HFFc6 (cell line): Measurements from ENCODE around the gene PTPRR. TPM values are rescaled to one million over a fixed set of nuclear protein-coding genes. Genes with fewer than 3 reads are reported as not detected.

ENCODE experiments used
- DNase-seq: peaks from one replicate; pipeline ENCODE4 v3.0.0-alpha.2; 2018
- H3K27ac Mint-ChIP-seq: 2 replicates; pipeline ENCODE4 v1.8.0; 2020; ENCODE audit warnings: mild to moderate bottlenecking, mixed read lengths
- H3K27me3 Mint-ChIP-seq: 2 replicates; pipeline ENCODE4 v1.8.0; 2021; ENCODE audit warnings: mild to moderate bottlenecking, moderate library complexity, mixed read lengths; ENCODE audit not compliant: insufficient read depth
- H3K36me3 Mint-ChIP-seq: 2 replicates; pipeline ENCODE4 v1.8.0; 2021; ENCODE audit warnings: low read depth, mixed read lengths
- H3K4me1 Mint-ChIP-seq: 2 replicates; pipeline ENCODE4 v1.8.0; 2020; ENCODE audit warnings: low read depth, mixed read lengths
- H3K4me3 Mint-ChIP-seq: 2 replicates; pipeline ENCODE4 v1.8.0; 2020; ENCODE audit warnings: mild to moderate bottlenecking, moderate library complexity, mixed read lengths
- H3K9me3 Mint-ChIP-seq: 2 replicates; pipeline ENCODE4 v1.8.0; 2020; ENCODE audit warnings: mild to moderate bottlenecking, mixed read lengths
- total RNA-seq, 6 experiments: library from RNA; stranded (reverse); fragmentation: NEBNext Ultra II Directional; extraction: Animal tissue kit (Norgen Biotek cat#: 25700); gene quantifications; 2 replicates in 1 of 6; 3 replicates in 5 of 6; pipeline ENCODE4 v1.2.3, GENCODE V29; 2021
- TF ChIP-seq, protein P1 (sequence below): fragments of 200-600 bp; sonication (generic); IDR thresholded peaks from 2 replicates; pipeline ENCODE4 v1.5.0; 2021; ENCODE audit warnings: antibody characterized with exemption, mild to moderate bottlenecking

Gene PTPRR
- total RNA-seq, 6 experiments from 2014 or later: 0.40 to 1.1 (median 0.48) TPM

DNA sequence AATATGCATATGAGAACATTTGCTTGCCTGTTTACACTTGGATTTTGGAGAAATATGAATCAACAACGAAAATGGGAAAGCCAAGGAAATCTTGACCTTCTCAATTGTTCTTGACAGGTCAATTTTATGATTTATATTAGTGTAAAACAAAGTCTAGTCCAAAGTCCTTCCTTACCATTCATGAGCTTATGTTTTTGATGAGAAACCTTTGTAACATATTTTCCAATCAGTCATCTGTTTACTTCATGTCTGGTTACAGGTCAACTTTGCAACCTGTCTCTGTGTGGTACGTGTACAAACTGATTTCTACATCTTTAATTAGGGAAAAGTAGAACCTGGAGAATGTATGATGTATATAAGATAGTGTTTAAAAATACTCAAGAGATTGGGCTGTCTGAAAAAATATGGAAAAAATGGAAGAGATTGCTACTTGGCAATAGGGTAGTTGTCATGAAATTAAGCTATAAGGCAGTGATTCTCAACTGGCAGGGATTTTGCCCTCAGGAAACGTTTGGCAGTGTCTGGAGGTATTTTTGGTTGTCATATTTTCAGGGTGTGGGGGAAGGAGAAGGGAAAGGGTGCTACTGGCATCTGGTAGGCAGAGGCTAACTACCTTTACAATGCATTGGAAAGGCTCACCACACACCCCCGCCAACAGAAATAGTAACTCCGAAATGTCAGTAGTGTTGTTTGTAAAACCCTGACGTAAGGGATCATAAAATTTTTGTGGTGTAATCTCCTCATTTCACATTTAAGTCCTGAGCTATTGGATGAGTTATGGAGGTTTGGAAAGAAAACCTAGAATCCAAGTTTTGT is 172.9 kb downstream of the PTPRR start:
- Mint-ChIP-seq H3K36me3 (no peaks in the 10 kb centered on the region), H3K27ac (no peak overlapping the region)

DNA sequence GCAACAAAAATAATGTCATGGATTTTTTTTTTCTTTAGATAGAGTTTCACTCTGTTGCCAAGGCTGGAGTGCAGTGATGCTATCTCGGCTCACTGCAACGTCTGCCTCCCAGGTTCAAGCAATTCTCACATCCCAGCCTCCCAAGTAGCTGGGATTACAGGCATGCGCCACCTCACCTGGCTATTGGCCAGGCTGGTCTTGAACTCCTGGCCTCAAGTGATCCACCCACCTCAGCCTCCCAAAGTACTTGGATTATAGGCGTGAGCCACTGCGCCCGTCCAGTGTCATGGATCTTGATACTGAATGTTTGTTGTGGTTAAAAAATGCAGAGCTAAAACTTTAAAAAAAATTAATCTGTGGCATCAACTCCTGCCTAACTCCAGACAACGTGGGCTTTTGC is 175.5 kb downstream of the PTPRR start:
- TF ChIP-seq, protein P1, sequence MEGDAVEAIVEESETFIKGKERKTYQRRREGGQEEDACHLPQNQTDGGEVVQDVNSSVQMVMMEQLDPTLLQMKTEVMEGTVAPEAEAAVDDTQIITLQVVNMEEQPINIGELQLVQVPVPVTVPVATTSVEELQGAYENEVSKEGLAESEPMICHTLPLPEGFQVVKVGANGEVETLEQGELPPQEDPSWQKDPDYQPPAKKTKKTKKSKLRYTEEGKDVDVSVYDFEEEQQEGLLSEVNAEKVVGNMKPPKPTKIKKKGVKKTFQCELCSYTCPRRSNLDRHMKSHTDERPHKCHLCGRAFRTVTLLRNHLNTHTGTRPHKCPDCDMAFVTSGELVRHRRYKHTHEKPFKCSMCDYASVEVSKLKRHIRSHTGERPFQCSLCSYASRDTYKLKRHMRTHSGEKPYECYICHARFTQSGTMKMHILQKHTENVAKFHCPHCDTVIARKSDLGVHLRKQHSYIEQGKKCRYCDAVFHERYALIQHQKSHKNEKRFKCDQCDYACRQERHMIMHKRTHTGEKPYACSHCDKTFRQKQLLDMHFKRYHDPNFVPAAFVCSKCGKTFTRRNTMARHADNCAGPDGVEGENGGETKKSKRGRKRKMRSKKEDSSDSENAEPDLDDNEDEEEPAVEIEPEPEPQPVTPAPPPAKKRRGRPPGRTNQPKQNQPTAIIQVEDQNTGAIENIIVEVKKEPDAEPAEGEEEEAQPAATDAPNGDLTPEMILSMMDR: no peak
- H3K9me3 Mint-ChIP-seq: no peaks in the 10 kb centered on the region
- no peaks in the 10 kb centered on the region for H3K36me3 Mint-ChIP-seq

More for the DNA sequence above, 172.9 kb downstream of the PTPRR start:
- no peak for DNase-seq
- TF ChIP-seq, protein P1: no peak
- no peaks in the 10 kb centered on the region for H3K9me3 Mint-ChIP-seq
- peaks cover 10% of the 10 kb centered on the region for H3K27me3 Mint-ChIP-seq
- no peak overlapping the region for H3K4me3 Mint-ChIP-seq
- H3K4me1 Mint-ChIP-seq: no peaks in the 10 kb centered on the region

DNA sequence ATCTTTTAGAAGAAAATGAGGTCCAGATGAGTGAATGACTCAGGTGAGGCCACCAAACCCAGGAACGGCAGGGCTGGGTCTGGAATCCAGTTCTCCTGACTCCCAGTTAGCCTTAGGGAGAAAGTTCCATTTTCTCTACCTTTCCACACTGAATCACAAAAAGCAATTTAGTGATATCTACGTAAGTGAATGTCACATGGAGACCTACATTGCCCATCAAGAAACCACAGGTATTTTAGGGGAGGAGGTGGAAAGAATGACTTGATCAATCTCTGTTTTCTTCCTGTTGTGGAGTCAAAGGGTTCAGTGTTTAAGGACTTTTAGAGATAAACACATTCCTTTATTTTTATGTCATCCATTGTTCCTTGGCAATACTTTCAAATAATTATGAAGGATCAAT is 176.4 kb downstream of the PTPRR start:
- TF ChIP-seq, protein P1: no peak
- Mint-ChIP-seq H3K36me3 (no peaks in the 10 kb centered on the region), H3K9me3 (no peaks in the 10 kb centered on the region), H3K4me3 (no peak overlapping the region), H3K27me3 (peaks cover 22% of the 10 kb centered on the region), H3K4me1 (no peaks in the 10 kb centered on the region), H3K27ac (no peak overlapping the region)
- DNase-seq: no peak

More for the DNA sequence above, 175.5 kb downstream of the PTPRR start:
- no peaks in the 10 kb centered on the region for H3K4me1 Mint-ChIP-seq
- H3K27ac Mint-ChIP-seq: no peak overlapping the region
- H3K27me3 Mint-ChIP-seq: peaks cover 18% of the 10 kb centered on the region
- no peak overlapping the region for H3K4me3 Mint-ChIP-seq
- DNase-seq: no peak

DNA sequence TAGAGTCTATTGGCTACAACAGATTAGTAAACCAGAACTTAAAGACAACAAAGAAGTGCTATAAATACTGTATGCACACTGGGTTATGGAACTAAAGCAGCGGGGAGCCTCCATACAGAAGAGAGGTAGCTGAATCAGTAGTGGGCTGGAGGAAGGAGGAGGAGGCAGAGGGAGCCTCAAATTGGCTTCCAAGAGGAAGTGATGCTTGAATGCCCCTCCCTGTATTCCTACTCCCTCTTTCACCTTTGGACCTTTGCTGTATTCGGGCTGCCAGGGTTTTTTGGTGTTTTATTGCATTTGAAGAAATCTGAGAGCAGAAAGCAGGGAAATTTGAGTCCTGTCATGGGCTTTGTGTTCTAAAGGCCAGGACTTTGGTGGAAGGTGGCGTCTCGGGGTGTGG is 179.3 kb downstream of the PTPRR start:
- Mint-ChIP-seq H3K9me3 (no peaks in the 10 kb centered on the region), H3K27ac (no peak overlapping the region), H3K4me3 (no peak overlapping the region), H3K27me3 (peaks cover 16% of the 10 kb centered on the region; the same call in 1 of the 2 replicates), H3K4me1 (no peaks in the 10 kb centered on the region), H3K36me3 (no peaks in the 10 kb centered on the region)
- DNase-seq: no peak
- TF ChIP-seq, protein P1: no peak

DNA sequence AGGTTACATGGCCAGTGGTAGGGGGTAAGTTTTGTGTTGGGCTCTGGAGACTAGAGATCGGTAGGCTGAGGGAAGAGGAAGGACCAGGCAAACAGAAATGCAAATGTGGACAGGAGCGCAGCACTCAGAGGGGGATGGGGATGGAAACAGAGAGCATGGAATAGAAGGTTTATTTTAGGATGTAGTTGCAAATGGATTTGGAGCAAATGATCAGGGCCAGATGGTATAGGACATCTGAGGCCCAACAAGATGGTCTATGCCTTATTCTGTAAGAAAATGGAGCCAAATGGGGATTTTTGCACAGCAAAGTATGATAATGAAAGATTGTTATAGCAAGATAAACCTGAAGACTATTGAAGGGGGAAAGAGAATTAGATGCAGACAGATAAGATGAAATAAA is 180.8 kb downstream of the PTPRR start:
- TF ChIP-seq, protein P1: no peak
- Mint-ChIP-seq H3K9me3 (no peaks in the 10 kb centered on the region), H3K4me1 (no peaks in the 10 kb centered on the region), H3K4me3 (no peak overlapping the region), H3K27ac (no peak overlapping the region), H3K36me3 (no peaks in the 10 kb centered on the region), H3K27me3 (peaks cover 16% of the 10 kb centered on the region; the same call in 1 of the 2 replicates)
- DNase-seq: no peak
